ENCODE results near the gene ZNF710. TPM values are rescaled to one million over a fixed set of nuclear protein-coding genes. Genes with fewer than 3 reads are reported as not detected.

The ZNF710 gene
- total RNA-seq, 1 donor from 2014 or later = 69.3 TPM

GRCh38 chr15:90031231-90031791 is 30.2 kb downstream of the ZNF710 start:
- no peaks in the 10 kb centered on the region for H3K27me3 Mint-ChIP-seq
- peaks cover 40% of the 10 kb centered on the region for H3K4me1 Mint-ChIP-seq (ENCODE audit: low read depth)
- H3K27ac Mint-ChIP-seq = peak overlapping the region; percentile 62
- H3K36me3 Mint-ChIP-seq (ENCODE audit: insufficient read depth) = no peaks in the 10 kb centered on the region
- TF ChIP-seq CTCF (IDR thresholded peaks at IDR 0.05; ENCODE audit: unreplicated experiment) = no peak
- H3K9me3 Mint-ChIP-seq (ENCODE audit: low read depth) = no peaks in the 10 kb centered on the region
- no peak for DNase-seq (ENCODE audit: low spot score, unreplicated experiment)
- no peak overlapping the region for H3K4me3 Mint-ChIP-seq (ENCODE audit: low read depth)

GRCh38 chr15:90033006-90033405 is 31.9 kb downstream of the ZNF710 start:
- H3K27me3 Mint-ChIP-seq = no peaks in the 10 kb centered on the region
- H3K4me3 Mint-ChIP-seq (ENCODE audit: low read depth) = no peak overlapping the region
- H3K9me3 Mint-ChIP-seq (ENCODE audit: low read depth) = no peaks in the 10 kb centered on the region
- H3K4me1 Mint-ChIP-seq (ENCODE audit: low read depth) = peaks cover 49% of the 10 kb centered on the region
- no peak for TF ChIP-seq CTCF (IDR thresholded peaks at IDR 0.05; ENCODE audit: unreplicated experiment)
- no peak for DNase-seq (ENCODE audit: low spot score, unreplicated experiment)
- H3K27ac Mint-ChIP-seq = peak overlapping the region; percentile 54
- H3K36me3 Mint-ChIP-seq (ENCODE audit: insufficient read depth) = no peaks in the 10 kb centered on the region

GRCh38 chr15:90033448-90033847 is 32.3 kb downstream of the ZNF710 start:
- peaks cover 52% of the 10 kb centered on the region for H3K4me1 Mint-ChIP-seq (ENCODE audit: low read depth)
- H3K27ac Mint-ChIP-seq = no peak overlapping the region
- H3K9me3 Mint-ChIP-seq (ENCODE audit: low read depth) = no peaks in the 10 kb centered on the region
- no peak for TF ChIP-seq CTCF (IDR thresholded peaks at IDR 0.05; ENCODE audit: unreplicated experiment)
- no peak for DNase-seq (ENCODE audit: low spot score, unreplicated experiment)
- H3K36me3 Mint-ChIP-seq (ENCODE audit: insufficient read depth) = no peaks in the 10 kb centered on the region
- no peaks in the 10 kb centered on the region for H3K27me3 Mint-ChIP-seq
- H3K4me3 Mint-ChIP-seq (ENCODE audit: low read depth) = no peak overlapping the region

- H3K9me3 Mint-ChIP-seq (ENCODE audit: low read depth) = no peaks in the 10 kb centered on the region
- H3K27me3 Mint-ChIP-seq = no peaks in the 10 kb centered on the region
- no peaks in the 10 kb centered on the region for H3K36me3 Mint-ChIP-seq (ENCODE audit: insufficient read depth)
- peak overlapping the region; percentile 12 for H3K4me3 Mint-ChIP-seq (ENCODE audit: low read depth)
- peaks cover 54% of the 10 kb centered on the region for H3K4me1 Mint-ChIP-seq (ENCODE audit: low read depth)
- no peak for TF ChIP-seq CTCF (IDR thresholded peaks at IDR 0.05; ENCODE audit: unreplicated experiment)
- DNase-seq (ENCODE audit: low spot score, unreplicated experiment) = no peak
- H3K27ac Mint-ChIP-seq = peak overlapping the region; percentile 89
Measured at GRCh38 chr15:90035095-90035839, 34.1 kb downstream of the ZNF710 start.

GRCh38 chr15:90035840-90036230 is 34.7 kb downstream of the ZNF710 start:
- Mint-ChIP-seq H3K4me3 (ENCODE audit: low read depth) (no peak overlapping the region), H3K9me3 (ENCODE audit: low read depth) (no peaks in the 10 kb centered on the region), H3K4me1 (ENCODE audit: low read depth) (peaks cover 60% of the 10 kb centered on the region), H3K27me3 (no peaks in the 10 kb centered on the region), H3K36me3 (ENCODE audit: insufficient read depth) (no peaks in the 10 kb centered on the region), H3K27ac (peak overlapping the region; percentile 89)
- no peak for DNase-seq (ENCODE audit: low spot score, unreplicated experiment)
- no peak for TF ChIP-seq CTCF (IDR thresholded peaks at IDR 0.05; ENCODE audit: unreplicated experiment)
